GM19452 (cell line): Measurements from ENCODE around the gene CNDP2.
A peak's percentile ranks its signal among the peaks of the same experiment; 100 is the strongest.

Source experiments
- ATAC-seq: cut with Tn5 transposase; IDR thresholded peaks from one replicate; pipeline ENCODE4 v1.9.1; 2021; ENCODE audit not compliant: unreplicated experiment

Gene CNDP2

DNA sequence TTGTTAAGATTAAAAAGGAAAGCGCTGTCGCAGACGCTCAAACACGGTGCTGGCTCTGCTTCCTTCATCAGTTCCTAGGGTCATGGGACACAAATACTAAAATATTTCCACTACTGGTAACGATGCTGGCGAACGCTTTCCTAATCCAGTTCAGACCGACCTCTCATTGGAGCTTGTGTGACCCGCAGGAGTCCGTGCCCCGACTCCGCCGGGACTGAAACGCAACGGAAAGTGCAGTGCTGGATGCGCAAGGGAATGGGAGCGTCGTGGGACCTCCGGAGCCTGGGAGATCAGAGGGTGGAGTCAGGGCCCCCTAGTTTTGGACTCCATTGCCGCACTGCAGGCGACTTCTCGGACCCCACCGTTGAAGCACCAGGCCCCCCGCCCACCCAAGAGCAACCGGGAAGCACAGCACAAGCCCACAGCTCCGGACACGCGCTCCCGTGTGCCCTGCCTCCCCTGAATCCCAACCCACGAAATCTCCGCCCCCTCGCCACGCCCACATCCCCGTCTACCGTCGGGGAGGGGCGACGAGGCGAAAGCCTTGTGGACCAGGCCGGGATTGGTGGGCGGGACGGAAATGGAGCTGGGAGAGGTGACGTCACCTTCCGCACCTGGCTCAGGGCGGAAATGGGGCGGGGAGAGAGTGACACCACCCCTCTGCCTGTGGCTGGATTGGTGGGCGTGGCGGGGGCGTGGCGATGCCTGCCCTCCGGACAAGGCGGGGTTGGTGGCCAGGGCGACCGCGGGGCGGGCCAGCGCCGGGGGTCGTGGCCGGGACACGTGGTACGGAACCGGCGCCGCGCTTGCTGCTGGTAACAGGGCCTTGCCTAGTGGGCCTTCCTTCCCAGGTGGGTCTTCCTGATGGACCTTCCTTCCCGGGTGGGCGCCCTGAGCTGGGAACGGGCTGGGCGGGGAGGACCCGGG, at the start of gene CNDP2:
Gene CNDP2, plus strand, starts transcription at position 783 of the 927 bp plus-strand sequence. CDS start 3,611 bp downstream, outside the sequence.
- peak; percentile 69 for ATAC-seq

DNA sequence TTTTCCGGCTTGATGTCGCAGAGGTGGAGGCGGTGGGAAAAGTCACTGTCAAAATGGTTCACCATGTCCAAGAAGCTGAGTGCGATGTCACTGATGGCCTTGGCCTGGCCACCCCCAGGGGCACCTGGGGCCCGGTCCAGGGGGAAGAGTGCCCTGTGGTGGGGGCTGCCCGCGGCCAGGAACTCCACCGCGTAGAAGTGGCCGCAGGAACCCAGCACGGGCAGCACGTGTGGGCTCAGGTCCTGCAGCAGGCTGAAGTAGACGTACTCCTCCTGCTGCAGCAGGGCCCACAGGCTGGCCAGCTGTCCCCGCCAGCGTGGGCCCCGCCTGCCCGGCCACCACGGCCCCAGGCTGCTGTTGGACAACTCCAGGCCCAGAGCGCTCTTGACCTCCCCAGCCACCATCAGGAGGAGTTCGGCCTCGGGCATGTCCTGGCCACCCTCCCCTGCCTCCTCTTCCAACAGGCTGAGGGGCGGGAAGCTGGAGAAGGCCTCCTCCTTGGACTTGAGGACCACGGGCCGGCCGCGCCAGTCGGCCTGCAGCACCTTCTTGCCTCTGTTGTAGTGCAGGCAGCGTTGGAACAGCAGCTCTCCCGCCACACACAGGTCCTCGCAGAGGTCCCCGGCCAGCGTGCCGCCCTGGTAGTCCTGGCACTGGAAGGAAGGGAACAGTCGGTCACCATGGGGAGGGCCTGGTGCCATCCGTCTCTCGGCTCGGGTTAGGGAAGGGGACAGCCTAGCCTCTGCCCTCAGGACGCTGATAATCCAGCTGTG, 49.3 kb upstream of the CNDP2 start:
- no peak for ATAC-seq

- ATAC-seq, result no peak
Measured at GRCh38 chr18:74447404-74448152, 48.6 kb upstream of the CNDP2 start.

DNA sequence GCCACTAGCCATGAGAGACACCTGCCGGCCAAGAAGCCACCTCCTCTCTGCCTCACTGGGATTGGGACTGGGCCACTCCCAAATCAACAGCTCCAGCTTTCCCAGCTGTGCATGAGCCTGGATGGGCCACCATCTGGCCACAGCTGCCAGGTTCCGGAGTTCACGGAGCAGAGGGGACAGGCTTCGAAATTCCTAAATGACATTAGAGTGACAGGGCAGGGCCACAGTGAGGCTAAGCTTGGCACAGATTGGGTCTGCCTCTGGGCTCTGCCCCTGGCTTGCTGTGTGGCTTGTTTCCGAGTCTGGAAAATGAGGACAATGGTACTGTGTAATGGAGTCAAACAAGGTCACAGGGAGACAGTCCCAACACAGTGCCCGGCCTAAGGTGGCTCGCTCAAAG, 45.5 kb upstream of the CNDP2 start:
- ATAC-seq, result no peak

DNA sequence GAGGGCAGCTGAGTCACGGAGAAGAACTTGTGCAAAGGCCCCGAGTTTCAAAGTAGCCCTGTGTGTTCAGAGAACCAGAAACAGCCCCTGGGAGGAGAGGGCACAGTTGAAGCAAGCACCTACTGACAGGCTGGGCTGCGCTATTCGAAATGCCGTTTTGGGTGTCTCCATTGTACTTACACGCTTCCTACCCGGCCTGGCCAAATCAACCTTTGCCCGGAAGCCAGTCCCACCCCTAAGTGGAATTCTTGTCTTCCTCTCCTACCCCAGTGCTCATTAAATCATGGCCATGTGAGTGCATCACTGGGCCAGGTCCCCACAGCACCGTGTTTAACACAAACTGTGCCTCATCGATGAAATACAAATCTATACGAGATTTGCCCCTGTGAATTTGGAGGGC, 45.0 kb upstream of the CNDP2 start:
- ATAC-seq, result no peak

DNA sequence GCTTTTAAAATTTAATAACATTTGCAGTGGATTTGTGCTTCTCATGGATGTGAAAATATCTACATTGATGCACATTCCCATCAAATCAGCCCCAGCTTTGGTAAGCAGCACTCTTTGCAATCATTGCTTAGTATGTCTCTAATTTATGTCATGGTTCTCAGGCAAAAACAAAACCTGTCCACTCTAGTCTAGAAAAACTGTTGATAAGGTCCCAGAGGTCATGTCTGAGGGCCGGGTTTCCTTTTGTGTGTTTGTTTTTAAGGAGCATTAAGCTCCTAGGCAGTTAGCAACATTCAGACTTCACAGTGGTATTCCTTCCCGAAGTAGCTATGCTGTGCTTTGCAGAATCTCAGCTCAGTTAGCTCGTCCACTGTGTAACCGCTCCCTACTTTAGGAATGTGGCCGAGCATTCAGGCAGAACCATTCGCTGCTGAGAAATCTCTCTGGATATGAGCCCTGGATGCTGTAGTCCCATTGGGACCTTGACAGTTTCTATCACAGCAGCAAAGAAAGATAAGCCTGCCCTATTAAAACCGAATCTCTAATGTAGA, 43.1 kb upstream of the CNDP2 start:
- ATAC-seq, result no peak

GRCh38 chr18:74453642-74454198, 42.4 kb upstream of the CNDP2 start:
- no peak for ATAC-seq

- ATAC-seq, result no peak
Measured at GRCh38 chr18:74454279-74454751, 41.8 kb upstream of the CNDP2 start.

DNA sequence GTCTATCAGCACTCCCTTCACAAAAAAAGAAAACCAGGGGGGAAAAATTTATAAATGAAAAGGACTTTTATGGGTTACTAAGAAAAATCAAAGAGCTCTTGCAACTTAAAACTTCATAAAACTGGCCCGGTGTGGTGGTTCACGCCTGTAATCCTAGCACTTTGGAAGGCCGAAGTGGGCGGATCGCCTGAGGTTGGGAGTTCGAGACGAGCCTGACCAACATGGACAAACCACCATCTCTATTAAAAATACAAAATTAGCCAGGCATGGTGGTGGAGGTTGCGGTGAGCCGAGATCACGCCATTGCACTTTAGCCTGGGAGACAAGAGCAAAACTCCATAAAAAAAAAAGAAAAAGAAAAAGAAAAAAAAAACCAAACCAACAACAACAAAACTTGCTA, 40.8 kb upstream of the CNDP2 start:
- no peak for ATAC-seq

GRCh38 chr18:74456017-74456348, 40.2 kb upstream of the CNDP2 start:
- ATAC-seq, result no peak

- ATAC-seq, result no peak
Measured at GRCh38 chr18:74456349-74457042, 39.7 kb upstream of the CNDP2 start.

- ATAC-seq, result no peak
Measured at GRCh38 chr18:74457043-74457724, 39.0 kb upstream of the CNDP2 start, which contains the start of gene DIPK1C. DIPK1C (minus strand) TSS chr18:74457308; CDS start chr18:74457259, 49 bp downstream.

DNA sequence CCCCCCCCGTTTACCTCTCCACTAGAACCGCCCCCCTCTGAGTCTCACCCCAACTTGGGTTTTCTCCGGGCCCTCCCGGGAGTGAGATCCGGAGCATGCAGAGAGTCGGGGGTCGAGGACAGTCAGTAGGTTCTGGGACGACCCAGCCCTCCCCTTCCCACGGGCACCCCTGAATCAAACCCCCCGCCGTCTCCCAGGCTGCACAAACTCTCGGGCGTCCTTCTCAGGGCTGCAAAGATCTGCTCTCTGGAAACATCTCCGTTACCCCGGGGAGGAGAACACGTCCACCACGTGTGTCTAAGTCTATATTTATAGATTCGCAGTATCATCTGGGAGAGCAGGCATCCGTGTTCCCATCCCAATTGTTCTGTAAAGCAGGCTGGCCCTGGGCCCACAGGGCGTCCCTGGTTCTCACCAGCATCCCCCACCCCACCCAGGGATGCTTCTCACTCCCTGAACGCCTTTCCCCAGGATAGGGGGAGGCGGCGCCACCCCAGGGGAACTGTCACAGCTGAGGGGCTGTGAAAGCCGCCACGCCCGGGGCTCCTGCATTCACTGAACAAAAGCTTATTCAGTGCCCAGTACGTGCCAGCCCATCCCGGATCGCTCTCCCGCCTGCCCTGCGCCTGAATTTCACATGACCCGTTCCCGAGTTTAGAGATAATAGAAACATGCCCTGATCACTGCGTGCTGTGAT, 38.3 kb upstream of the CNDP2 start:
- ATAC-seq, result no peak

- ATAC-seq, result no peak
Measured at GRCh38 chr18:74459889-74460288, 36.3 kb upstream of the CNDP2 start.

GRCh38 chr18:74460825-74461224, 35.3 kb upstream of the CNDP2 start:
- no peak for ATAC-seq

DNA sequence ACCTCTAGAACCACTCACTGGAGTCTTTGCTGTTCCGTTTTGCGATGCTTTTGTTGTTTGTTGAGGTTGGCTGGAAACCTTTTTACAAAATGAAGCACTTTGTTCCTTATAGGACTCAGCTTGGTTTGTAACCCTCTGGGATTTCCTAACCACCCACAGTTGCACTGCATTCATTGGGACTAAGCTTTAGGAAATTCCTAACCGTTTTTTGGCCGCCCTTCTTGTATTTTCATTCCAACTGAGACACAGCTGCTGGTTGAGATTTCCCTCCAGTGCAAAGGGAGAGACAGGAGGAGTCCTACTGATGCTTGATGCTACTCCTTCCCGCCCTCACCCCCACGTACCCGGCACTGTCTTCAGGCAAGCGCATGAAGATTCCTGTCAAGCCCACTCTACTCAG, 32.9 kb upstream of the CNDP2 start:
- no peak for ATAC-seq

- no peak for ATAC-seq
Measured at GRCh38 chr18:74463983-74464382, 32.2 kb upstream of the CNDP2 start.

DNA sequence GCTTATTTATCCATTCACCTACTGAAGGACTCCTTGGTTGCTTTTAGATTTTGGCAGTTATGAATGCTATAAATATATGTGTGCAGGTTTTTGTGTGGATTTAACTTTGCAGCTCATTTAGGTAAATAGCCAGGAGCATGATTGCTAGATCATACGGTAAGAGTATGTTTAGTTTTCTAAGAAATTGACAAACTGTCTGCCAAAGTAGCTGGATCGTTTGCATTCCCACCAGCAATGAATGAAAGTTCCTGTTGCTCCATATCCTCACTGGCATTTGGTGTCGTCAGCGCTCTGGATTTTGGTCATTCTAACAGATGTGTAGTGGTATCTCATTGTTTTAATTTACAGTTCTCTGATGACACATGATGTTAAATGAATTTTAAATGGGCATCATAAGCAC, 30.4 kb upstream of the CNDP2 start:
- no peak for ATAC-seq

DNA sequence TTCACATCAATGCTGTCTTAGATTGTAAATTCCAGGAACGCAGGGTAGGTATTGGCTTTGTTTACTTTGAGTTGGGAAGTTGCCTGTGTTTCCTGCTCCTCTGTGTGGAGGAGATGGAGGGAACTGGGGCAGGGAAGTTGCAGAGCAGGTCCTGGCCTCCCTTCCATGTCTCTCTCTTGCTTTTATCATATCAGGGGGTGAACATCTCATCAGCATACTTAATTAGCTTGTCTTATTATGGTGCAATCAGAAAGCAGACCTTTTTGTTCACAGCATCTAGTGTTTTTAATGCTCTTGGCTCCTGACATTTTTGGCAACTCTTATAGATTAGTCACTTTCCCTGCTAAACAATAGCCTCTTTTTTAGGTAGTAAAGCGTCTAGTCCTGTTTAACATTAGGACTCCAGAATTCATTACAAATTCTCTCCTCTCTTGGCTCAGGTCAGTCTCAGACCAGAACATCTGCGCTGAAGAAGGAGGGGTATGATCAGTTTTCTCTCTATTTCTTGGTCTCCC, 27.6 kb upstream of the CNDP2 start:
- no peak for ATAC-seq
